Measurements from ENCODE around the gene ERBB4.

ERBB4 gene

DNA sequence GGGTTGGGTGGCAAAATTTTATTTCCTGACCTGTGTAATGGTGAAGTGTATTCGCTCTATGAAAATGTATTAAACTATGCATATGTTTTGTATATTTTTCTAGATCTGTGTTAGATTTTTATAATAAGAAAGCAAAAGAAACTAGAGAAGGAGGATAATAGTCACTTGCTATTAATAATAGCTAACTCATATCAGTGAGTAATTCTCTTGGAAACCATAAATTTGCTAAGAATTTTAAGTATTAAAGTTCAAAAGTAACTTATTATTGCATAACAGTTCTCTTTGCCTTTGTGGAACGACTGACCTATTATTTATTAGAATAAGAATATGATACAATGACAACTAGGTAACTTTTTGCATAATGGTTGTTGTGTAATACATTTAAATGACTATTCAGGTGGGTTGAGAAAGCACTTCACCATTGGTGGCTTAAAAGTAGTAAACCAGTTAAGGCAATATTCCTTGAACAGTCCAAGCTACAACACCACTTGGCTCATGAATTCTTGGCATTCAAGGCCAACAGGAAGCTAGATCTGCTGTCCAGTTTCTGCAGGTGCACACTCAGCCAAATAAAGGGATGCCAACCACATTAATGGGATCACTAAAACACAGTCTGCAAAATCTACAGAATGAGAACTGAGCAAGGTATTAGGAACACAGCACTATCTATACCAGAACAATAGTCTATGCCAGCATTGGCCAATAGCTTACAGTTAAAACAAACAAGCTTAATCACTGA is 1060.9 kb downstream of the ERBB4 start:
- no peaks in the 10 kb centered on the region for H3K4me1 ChIP-seq (ENCODE audit: control insufficient read depth, insufficient read depth, low read length)
- H3K4me3 ChIP-seq (ENCODE audit: insufficient read depth, low read depth, low read length), result no peak overlapping the region
- no peaks in the 10 kb centered on the region for H3K36me3 ChIP-seq (ENCODE audit: control insufficient read depth, insufficient read depth, low read length)
- WGBS, 2 experiments, result 100% methylated on average over 2 of the region's 2 CpGs; no CpG with 5 or more reads in 1 of the 2 experiments
- no peak overlapping the region for H3K27ac ChIP-seq (ENCODE audit: insufficient read depth, low read depth, low read length, poor library complexity, severe bottlenecking)
- no peaks in the 10 kb centered on the region for H3K27me3 ChIP-seq (ENCODE audit: control insufficient read depth, insufficient read depth, low read length, poor library complexity, severe bottlenecking)
- H3K9me3 ChIP-seq (ENCODE audit: control insufficient read depth, low read length), result no peaks in the 10 kb centered on the region

DNA sequence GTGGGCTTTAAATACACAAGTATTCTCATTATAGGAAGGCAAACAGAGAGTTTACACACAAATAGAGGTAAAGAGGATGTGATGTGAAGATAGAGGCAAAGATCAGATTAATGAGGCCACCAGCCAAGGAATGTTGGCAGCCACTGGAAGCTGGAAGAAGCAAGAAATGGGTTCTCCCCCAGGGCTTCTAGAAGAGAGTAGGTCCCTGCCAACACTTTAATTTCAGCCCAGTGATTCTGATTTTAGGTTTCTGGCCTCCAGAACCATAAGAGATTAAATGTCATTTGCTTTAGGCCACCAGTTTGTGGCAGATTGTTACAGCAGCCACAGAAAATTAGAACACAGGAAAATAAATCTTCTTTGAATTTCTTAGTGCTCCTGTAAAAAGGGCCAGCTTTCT is 1065.5 kb downstream of the ERBB4 start:
- Histone ChIP-seq H3K27me3 (ENCODE audit: control insufficient read depth, insufficient read depth, low read length, poor library complexity, severe bottlenecking) (no peaks in the 10 kb centered on the region), H3K9me3 (ENCODE audit: control insufficient read depth, low read length) (no peaks in the 10 kb centered on the region), H3K27ac (ENCODE audit: insufficient read depth, low read depth, low read length, poor library complexity, severe bottlenecking) (no peak overlapping the region), H3K4me3 (ENCODE audit: insufficient read depth, low read depth, low read length) (no peak overlapping the region), H3K36me3 (ENCODE audit: control insufficient read depth, insufficient read depth, low read length) (no peaks in the 10 kb centered on the region), H3K4me1 (ENCODE audit: control insufficient read depth, insufficient read depth, low read length) (peaks cover 14% of the 10 kb centered on the region)

GRCh38 chr2:211469664-211470059 is 1068.9 kb downstream of the ERBB4 start:
- Histone ChIP-seq H3K4me1 (ENCODE audit: control insufficient read depth, insufficient read depth, low read length) (peaks cover 14% of the 10 kb centered on the region), H3K27ac (ENCODE audit: insufficient read depth, low read depth, low read length, poor library complexity, severe bottlenecking) (no peak overlapping the region), H3K27me3 (ENCODE audit: control insufficient read depth, insufficient read depth, low read length, poor library complexity, severe bottlenecking) (no peaks in the 10 kb centered on the region), H3K9me3 (ENCODE audit: control insufficient read depth, low read length) (no peaks in the 10 kb centered on the region), H3K36me3 (ENCODE audit: control insufficient read depth, insufficient read depth, low read length) (no peaks in the 10 kb centered on the region), H3K4me3 (ENCODE audit: insufficient read depth, low read depth, low read length) (no peak overlapping the region)
- WGBS, 2 experiments, result 100% methylated on average over 1 of the region's 3 CpGs; no CpG with 5 or more reads in 1 of the 2 experiments

DNA sequence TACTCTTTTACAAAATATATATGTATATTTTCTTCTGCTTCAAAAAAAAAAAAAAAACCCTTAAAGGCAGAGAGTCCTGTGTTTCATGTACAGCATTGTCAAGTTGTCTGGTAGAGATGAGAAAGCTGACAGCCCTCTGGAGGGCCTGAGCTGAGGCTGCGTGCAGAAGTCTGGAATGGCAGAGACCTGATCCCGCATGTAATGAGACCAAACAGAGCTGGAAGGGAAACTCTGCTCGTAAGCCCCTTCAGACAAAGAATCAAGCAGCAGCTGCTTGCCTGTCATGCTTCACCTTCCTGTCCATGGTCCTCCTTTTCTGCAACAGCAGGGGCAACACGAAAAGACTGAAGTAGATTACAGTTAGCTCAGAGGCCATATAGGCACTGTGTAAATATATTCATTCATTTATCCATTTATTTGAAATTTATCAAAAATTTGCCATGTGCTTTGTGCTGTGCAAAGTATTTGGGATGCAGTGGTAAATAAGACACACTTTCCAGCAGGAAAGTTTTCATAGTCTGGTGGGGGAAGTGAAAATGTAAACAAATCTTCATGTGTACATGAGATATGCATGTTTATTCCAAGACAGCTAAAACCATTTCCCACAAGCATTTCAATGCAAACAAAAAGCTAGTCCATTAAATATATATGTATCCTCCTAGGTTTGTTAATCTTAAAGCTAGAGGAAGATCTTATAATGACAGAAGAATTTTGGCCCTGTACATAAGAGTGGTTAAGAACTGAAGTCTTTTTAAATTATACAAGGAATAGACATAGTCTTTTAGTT is 1069.5 kb downstream of the ERBB4 start:
- H3K4me1 ChIP-seq (ENCODE audit: control insufficient read depth, insufficient read depth, low read length), result peaks cover 14% of the 10 kb centered on the region
- no peaks in the 10 kb centered on the region for H3K27me3 ChIP-seq (ENCODE audit: control insufficient read depth, insufficient read depth, low read length, poor library complexity, severe bottlenecking)
- H3K4me3 ChIP-seq (ENCODE audit: insufficient read depth, low read depth, low read length), result no peak overlapping the region
- no peaks in the 10 kb centered on the region for H3K36me3 ChIP-seq (ENCODE audit: control insufficient read depth, insufficient read depth, low read length)
- no peaks in the 10 kb centered on the region for H3K9me3 ChIP-seq (ENCODE audit: control insufficient read depth, low read length)
- H3K27ac ChIP-seq (ENCODE audit: insufficient read depth, low read depth, low read length, poor library complexity, severe bottlenecking), result no peak overlapping the region
- WGBS, 2 experiments, result 40 to 47% methylated on average over 4 of the region's 4 CpGs

DNA sequence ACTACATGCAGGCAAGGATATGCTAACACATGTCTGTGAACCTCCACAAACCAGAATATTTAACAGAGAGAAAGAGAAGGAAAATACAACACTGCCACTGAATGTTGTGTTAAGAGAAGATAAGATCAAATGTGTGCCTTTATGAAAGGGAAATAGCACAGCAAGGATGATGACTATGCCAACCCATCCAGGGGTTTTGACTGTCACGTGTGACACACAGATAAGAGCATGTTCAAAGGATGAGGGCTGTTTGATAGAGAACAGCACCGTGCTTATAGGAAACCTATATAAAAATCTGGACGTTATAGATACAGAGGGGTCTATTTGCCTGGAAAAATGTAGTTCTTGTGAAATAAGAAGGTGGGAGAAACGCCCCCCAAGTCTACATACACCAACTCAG is 1070.4 kb downstream of the ERBB4 start:
- H3K27me3 ChIP-seq (ENCODE audit: control insufficient read depth, insufficient read depth, low read length, poor library complexity, severe bottlenecking), result no peaks in the 10 kb centered on the region
- H3K9me3 ChIP-seq (ENCODE audit: control insufficient read depth, low read length), result no peaks in the 10 kb centered on the region
- no peaks in the 10 kb centered on the region for H3K36me3 ChIP-seq (ENCODE audit: control insufficient read depth, insufficient read depth, low read length)
- 92 to 98% methylated on average over 3 to 4 of the region's 4 CpGs for WGBS, 2 experiments
- H3K27ac ChIP-seq (ENCODE audit: insufficient read depth, low read depth, low read length, poor library complexity, severe bottlenecking), result no peak overlapping the region
- peaks cover 14% of the 10 kb centered on the region for H3K4me1 ChIP-seq (ENCODE audit: control insufficient read depth, insufficient read depth, low read length)
- no peak overlapping the region for H3K4me3 ChIP-seq (ENCODE audit: insufficient read depth, low read depth, low read length)

GRCh38 chr2:211463397-211463796 is 1075.2 kb downstream of the ERBB4 start:
- Histone ChIP-seq H3K4me3 (ENCODE audit: insufficient read depth, low read depth, low read length) (no peak overlapping the region), H3K27me3 (ENCODE audit: control insufficient read depth, insufficient read depth, low read length, poor library complexity, severe bottlenecking) (no peaks in the 10 kb centered on the region), H3K4me1 (ENCODE audit: control insufficient read depth, insufficient read depth, low read length) (no peaks in the 10 kb centered on the region), H3K9me3 (ENCODE audit: control insufficient read depth, low read length) (no peaks in the 10 kb centered on the region), H3K27ac (ENCODE audit: insufficient read depth, low read depth, low read length, poor library complexity, severe bottlenecking) (no peak overlapping the region), H3K36me3 (ENCODE audit: control insufficient read depth, insufficient read depth, low read length) (no peaks in the 10 kb centered on the region)
- WGBS, 2 experiments, result 66 to 67% methylated on average over 3 of the region's 3 CpGs

GRCh38 chr2:211458974-211459373 is 1079.6 kb downstream of the ERBB4 start:
- Histone ChIP-seq H3K9me3 (ENCODE audit: control insufficient read depth, low read length) (no peaks in the 10 kb centered on the region), H3K4me3 (ENCODE audit: insufficient read depth, low read depth, low read length) (no peak overlapping the region), H3K36me3 (ENCODE audit: control insufficient read depth, insufficient read depth, low read length) (no peaks in the 10 kb centered on the region), H3K27me3 (ENCODE audit: control insufficient read depth, insufficient read depth, low read length, poor library complexity, severe bottlenecking) (no peaks in the 10 kb centered on the region), H3K4me1 (ENCODE audit: control insufficient read depth, insufficient read depth, low read length) (peaks cover 8% of the 10 kb centered on the region), H3K27ac (ENCODE audit: insufficient read depth, low read depth, low read length, poor library complexity, severe bottlenecking) (no peak overlapping the region)
- WGBS, 2 experiments, result 95 to 97% methylated on average over 1 of the region's 1 CpG

DNA sequence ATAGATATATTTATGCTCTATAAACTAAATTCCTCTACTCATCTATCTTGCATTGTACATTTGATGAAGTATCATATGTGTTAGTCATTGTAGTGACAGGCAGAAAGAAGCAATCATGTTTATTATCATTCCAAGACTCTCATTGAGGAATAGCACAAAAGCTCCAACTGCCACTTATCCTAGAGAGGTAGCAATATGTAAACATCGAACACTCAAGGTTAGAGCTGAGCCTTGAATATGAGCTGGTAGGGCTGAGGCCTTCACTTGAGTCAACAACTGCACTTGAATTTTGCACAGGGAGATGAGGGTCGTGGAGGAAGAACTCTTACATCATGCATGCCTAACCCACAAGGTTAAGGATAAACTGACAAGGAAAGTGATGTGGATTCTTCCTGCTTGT is 1081.3 kb downstream of the ERBB4 start:
- Histone ChIP-seq H3K27me3 (ENCODE audit: control insufficient read depth, insufficient read depth, low read length, poor library complexity, severe bottlenecking) (no peaks in the 10 kb centered on the region), H3K36me3 (ENCODE audit: control insufficient read depth, insufficient read depth, low read length) (no peaks in the 10 kb centered on the region), H3K27ac (ENCODE audit: insufficient read depth, low read depth, low read length, poor library complexity, severe bottlenecking) (no peak overlapping the region), H3K4me3 (ENCODE audit: insufficient read depth, low read depth, low read length) (no peak overlapping the region), H3K4me1 (ENCODE audit: control insufficient read depth, insufficient read depth, low read length) (peaks cover 8% of the 10 kb centered on the region), H3K9me3 (ENCODE audit: control insufficient read depth, low read length) (no peaks in the 10 kb centered on the region)
- WGBS, 2 experiments, result 83 to 84% methylated on average over 2 of the region's 2 CpGs

- Histone ChIP-seq H3K27me3 (ENCODE audit: control insufficient read depth, insufficient read depth, low read length, poor library complexity, severe bottlenecking) (no peaks in the 10 kb centered on the region), H3K9me3 (ENCODE audit: control insufficient read depth, low read length) (no peaks in the 10 kb centered on the region), H3K4me3 (ENCODE audit: insufficient read depth, low read depth, low read length) (no peak overlapping the region), H3K4me1 (ENCODE audit: control insufficient read depth, insufficient read depth, low read length) (peaks cover 8% of the 10 kb centered on the region), H3K36me3 (ENCODE audit: control insufficient read depth, insufficient read depth, low read length) (no peaks in the 10 kb centered on the region), H3K27ac (ENCODE audit: insufficient read depth, low read depth, low read length, poor library complexity, severe bottlenecking) (no peak overlapping the region)
- 100% methylated on average over 1 of the region's 1 CpG for WGBS, 2 experiments
Measured at GRCh38 chr2:211455216-211455841, 1083.3 kb downstream of the ERBB4 start.

- Histone ChIP-seq H3K36me3 (ENCODE audit: control insufficient read depth, insufficient read depth, low read length) (no peaks in the 10 kb centered on the region), H3K27me3 (ENCODE audit: control insufficient read depth, insufficient read depth, low read length, poor library complexity, severe bottlenecking) (no peaks in the 10 kb centered on the region), H3K4me1 (ENCODE audit: control insufficient read depth, insufficient read depth, low read length) (peaks cover 8% of the 10 kb centered on the region), H3K9me3 (ENCODE audit: control insufficient read depth, low read length) (no peaks in the 10 kb centered on the region), H3K27ac (ENCODE audit: insufficient read depth, low read depth, low read length, poor library complexity, severe bottlenecking) (peak overlapping the region; percentile 58), H3K4me3 (ENCODE audit: insufficient read depth, low read depth, low read length) (no peak overlapping the region)
- 46 to 47% methylated on average over 6 of the region's 6 CpGs for WGBS, 2 experiments
Measured at GRCh38 chr2:211454679-211455078, 1083.9 kb downstream of the ERBB4 start.
